CD4-positive, alpha-beta T cell treated with Interleukin-6 for 4 hours (primary cell): ENCODE data around the gene CAMKV.
"Not testable (repeated sequence)": the region's sequence is repeated elsewhere in the genome, so short reads cannot be mapped to it uniquely, and the experiment has no call there.

ENCODE experiments used
- DNase-seq: peaks from one replicate; pipeline ENCODE4 v3.0.0-alpha.2; 2020; ENCODE audit warnings: mixed read lengths

CAMKV gene

GRCh38 chr3:49869525-49870126 lies at the start of gene CAMKV:
CAMKV (minus strand) TSS chr3:49869906; CDS start chr3:49862388, 7,518 bp downstream.
- peak; percentile 35 for DNase-seq

GRCh38 chr3:49917806-49918590 lies 48.3 kb upstream of the CAMKV start:
- not testable (repeated sequence) for DNase-seq

- DNase-seq = no peak
Measured at GRCh38 chr3:49916686-49917085, 47.0 kb upstream of the CAMKV start.

GRCh38 chr3:49914906-49915305 lies 45.2 kb upstream of the CAMKV start:
- no peak for DNase-seq

GRCh38 chr3:49912881-49913281 lies 43.2 kb upstream of the CAMKV start:
- DNase-seq = no peak

GRCh38 chr3:49911611-49912010 lies 41.9 kb upstream of the CAMKV start:
- no peak for DNase-seq

GRCh38 chr3:49911124-49911420 lies 41.4 kb upstream of the CAMKV start:
- no peak for DNase-seq

GRCh38 chr3:49910409-49911123 lies 40.9 kb upstream of the CAMKV start:
- DNase-seq = no peak

GRCh38 chr3:49908373-49909199 lies 38.9 kb upstream of the CAMKV start:
- DNase-seq = no peak

GRCh38 chr3:49906073-49906743 lies 36.5 kb upstream of the CAMKV start:
- DNase-seq = peak; percentile 57

GRCh38 chr3:49904448-49904847 lies 34.7 kb upstream of the CAMKV start:
- not testable (repeated sequence) for DNase-seq

GRCh38 chr3:49903451-49904424 lies 34.0 kb upstream of the CAMKV start, which contains the start of gene MST1R:
MST1R (minus strand) TSS chr3:49903873; CDS start chr3:49903609, 264 bp downstream.
- peak; percentile 89 for DNase-seq

- DNase-seq = no peak
Measured at GRCh38 chr3:49902511-49903345, 33.0 kb upstream of the CAMKV start.

GRCh38 chr3:49901366-49902339 lies 31.9 kb upstream of the CAMKV start:
- DNase-seq = no peak

GRCh38 chr3:49900491-49901153 lies 30.9 kb upstream of the CAMKV start:
- no peak for DNase-seq

- no peak for DNase-seq
Measured at GRCh38 chr3:49899815-49900214, 30.1 kb upstream of the CAMKV start.

GRCh38 chr3:49898991-49899390 lies 29.3 kb upstream of the CAMKV start:
- no peak for DNase-seq

GRCh38 chr3:49896345-49896744 lies 26.6 kb upstream of the CAMKV start:
- DNase-seq = no peak
